A549 (cell line): ENCODE data around the gene TRAPPC3.

Source experiments
- CEBPB ChIP-seq, 2 experiments: fragments of >200 bp in 1 of 2; sonication (Bioruptor Twin) in 1 of 2; formaldehyde crosslinking in 1 of 2; IDR thresholded peaks; 2 replicates each; pipeline ENCODE4 v1.6.1; 2012 to 2016
- CHD4 ChIP-seq: fragments of 200-600 bp; sonication (generic); IDR thresholded peaks from 2 replicates; pipeline ENCODE4 v1.6.1; 2016; ENCODE audit warnings: antibody characterized with exemption, mild to moderate bottlenecking, borderline replicate concordance
- ESRRA ChIP-seq: fragments of 150-350 bp; IDR thresholded peaks from 2 replicates; pipeline ENCODE4 v1.6.1; 2014; ENCODE audit warnings: mild to moderate bottlenecking, low read length, borderline replicate concordance
- POLR2A ChIP-seq: IDR thresholded peaks from 2 replicates; pipeline ENCODE4 v1.6.1; 2012; ENCODE audit warnings: mild to moderate bottlenecking, low read length
- RFX5 ChIP-seq: fragments of 450-650 bp; IDR thresholded peaks from 2 replicates; pipeline ENCODE4 v1.7.1; 2014; ENCODE audit warnings: antibody characterized with exemption, mild to moderate bottlenecking, moderate library complexity
- TF ChIP-seq, protein P1 (sequence below): fragments of >200 bp; sonication (Bioruptor Twin); formaldehyde crosslinking; IDR thresholded peaks from 3 replicates; pipeline ENCODE4 v1.5.1; 2016
- TF ChIP-seq, protein P2 (sequence below): IDR thresholded peaks from 2 replicates; pipeline ENCODE4 v1.6.1; 2012

DNA sequence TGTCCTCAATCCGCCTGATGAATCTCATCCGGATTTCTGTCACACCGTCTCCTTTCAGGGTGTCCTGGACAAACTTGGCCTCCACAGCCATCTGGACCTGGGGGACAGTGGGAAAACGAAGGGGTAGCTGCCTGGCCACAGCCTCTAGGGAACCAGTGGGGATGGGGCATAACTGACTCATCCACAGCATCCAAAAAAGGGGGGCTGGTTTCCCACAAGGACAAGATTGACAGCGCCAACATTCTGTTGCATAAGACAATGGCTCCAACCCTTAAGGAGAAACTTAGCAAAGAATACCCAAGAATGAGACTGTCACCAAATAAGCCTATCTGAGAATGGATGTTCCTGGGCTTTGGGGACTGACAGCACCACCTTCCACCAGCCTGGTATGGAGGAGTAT is 12.1 kb downstream of the TRAPPC3 start:
- TF ChIP-seq, protein P1, sequence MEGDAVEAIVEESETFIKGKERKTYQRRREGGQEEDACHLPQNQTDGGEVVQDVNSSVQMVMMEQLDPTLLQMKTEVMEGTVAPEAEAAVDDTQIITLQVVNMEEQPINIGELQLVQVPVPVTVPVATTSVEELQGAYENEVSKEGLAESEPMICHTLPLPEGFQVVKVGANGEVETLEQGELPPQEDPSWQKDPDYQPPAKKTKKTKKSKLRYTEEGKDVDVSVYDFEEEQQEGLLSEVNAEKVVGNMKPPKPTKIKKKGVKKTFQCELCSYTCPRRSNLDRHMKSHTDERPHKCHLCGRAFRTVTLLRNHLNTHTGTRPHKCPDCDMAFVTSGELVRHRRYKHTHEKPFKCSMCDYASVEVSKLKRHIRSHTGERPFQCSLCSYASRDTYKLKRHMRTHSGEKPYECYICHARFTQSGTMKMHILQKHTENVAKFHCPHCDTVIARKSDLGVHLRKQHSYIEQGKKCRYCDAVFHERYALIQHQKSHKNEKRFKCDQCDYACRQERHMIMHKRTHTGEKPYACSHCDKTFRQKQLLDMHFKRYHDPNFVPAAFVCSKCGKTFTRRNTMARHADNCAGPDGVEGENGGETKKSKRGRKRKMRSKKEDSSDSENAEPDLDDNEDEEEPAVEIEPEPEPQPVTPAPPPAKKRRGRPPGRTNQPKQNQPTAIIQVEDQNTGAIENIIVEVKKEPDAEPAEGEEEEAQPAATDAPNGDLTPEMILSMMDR: no peak
- TF ChIP-seq POLR2A (no peak), ESRRA (no peak), CHD4 (no peak), RFX5 (no peak), CEBPB (IDR thresholded peaks at IDR 0.05) (no peak)
- TF ChIP-seq, protein P2, sequence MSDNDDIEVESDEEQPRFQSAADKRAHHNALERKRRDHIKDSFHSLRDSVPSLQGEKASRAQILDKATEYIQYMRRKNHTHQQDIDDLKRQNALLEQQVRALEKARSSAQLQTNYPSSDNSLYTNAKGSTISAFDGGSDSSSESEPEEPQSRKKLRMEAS: no peak
